COR-L47 (cell line): ENCODE results near the gene KCNK13.
"Not testable (repeated sequence)": the region's sequence is repeated elsewhere in the genome, so short reads cannot be mapped to it uniquely, and the experiment has no call there.

Experiments used
- DNase-seq: peaks from one replicate; lab custom pipeline; 2025; lab: John Stamatoyannopoulos, UW

The KCNK13 gene

DNA sequence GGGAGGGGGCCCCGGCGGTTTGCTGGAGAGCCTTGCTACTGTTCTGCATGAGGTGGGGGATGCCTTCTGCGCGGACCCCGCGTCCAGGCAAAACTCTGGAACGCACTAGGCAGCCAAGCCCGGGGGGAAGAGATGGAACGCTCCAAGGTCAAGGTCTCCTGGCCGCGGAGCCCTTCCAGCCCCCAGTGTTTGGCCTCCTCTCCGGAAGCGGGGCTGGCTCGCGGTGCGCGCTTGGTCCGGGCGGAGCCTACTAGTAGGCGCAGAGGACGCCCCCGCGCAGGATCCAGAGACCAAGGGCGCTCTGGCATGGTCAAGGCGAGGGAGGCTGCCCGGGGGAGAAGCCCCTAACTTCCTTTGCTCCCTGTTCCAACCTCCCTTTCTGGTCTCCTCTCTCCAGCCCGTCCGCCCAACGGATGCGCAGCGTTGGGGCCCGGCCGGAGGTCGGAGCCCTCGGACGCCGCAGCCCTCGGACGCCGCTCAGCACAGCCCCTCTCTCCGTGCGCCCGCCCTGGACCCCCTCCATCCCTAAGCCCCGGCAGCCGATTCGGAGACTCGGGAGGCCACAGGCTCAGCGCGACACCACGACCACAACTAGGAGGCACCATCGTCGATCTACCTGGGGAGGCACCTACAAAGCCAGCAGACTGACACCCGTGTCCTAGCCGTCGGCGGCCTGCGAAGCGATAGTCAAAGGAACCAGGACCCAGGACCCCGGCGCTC is 669 bp upstream of the KCNK13 start:
- DNase-seq = peak; percentile 17

DNA sequence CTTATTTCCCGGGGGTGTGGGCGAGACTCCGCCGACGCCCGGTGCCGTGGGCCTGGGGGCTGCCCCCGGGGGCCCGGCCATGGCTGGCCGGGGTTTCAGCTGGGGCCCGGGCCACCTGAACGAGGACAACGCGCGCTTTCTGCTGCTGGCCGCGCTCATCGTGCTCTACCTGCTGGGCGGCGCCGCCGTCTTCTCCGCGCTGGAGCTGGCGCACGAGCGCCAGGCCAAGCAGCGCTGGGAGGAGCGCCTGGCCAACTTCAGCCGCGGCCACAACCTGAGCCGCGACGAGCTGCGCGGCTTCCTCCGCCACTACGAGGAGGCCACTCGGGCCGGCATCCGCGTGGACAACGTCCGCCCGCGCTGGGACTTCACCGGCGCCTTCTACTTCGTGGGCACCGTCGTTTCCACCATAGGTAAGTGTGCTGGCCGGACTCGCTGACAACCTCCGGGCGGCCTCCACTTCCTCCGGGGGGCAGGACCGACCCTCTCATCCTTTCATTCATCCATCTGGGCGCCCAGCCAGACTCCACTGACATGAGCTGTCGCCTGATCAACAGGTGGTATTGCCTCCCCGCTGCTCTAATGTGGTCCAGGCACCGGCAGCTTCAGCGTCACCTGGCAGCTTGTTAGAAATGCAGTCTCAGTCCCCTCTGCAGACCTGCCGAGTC is 467 bp downstream of the KCNK13 start:
- DNase-seq = peak; percentile 88

DNA sequence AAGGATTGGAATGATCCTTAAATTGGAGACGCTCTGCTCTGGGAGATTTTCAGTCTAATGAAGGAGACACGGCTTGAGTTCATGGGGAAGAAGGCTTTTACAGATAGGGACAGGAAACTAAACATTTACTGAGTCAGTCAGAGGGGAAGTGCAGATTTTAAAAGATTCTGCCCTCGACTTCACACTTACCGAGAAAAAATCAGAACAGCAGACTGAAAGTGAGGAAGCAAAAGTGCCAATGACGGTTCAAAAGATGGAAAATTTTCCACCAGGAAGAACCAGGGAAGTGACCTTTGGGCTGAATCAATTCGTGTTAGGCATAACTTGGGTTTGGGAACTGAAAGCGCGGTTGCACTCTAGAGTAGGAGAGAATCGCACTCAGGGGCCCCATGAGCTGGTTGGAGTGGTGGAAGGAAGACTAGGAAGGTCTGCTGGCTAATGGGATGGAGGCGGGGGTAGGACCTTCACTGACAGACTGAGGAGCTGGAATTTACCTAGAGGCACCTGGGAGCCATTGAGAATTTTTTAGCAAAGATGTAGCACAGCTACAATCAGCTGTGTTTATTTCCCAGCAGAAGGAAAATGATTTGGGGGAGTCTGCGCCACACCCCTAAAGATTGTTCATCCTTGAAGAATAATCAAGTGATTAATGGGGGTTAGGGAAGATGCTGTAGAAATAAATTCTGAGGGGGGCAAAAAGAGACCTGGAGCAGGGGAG is 1.2 kb downstream of the KCNK13 start:
- no peak for DNase-seq

DNA sequence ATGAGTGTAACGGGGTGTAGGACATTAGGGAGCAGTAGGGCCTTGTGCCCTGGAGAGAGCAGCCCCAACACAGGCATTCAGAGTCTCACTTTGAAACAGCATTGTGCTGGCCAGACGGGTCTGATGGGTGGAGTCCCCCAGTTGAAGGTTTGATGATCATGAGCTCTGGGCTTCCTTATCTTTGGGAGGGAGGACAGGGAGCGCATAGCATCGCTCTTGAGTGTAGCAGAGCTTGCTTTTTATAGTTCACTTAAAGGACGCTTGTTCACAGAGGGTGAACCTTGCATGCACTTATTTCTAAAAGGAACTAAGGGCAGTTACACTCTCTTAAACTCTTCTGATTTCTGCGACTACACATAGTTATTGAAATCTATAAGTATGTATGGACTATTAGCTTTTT is 10.6 kb downstream of the KCNK13 start:
- no peak for DNase-seq

DNA sequence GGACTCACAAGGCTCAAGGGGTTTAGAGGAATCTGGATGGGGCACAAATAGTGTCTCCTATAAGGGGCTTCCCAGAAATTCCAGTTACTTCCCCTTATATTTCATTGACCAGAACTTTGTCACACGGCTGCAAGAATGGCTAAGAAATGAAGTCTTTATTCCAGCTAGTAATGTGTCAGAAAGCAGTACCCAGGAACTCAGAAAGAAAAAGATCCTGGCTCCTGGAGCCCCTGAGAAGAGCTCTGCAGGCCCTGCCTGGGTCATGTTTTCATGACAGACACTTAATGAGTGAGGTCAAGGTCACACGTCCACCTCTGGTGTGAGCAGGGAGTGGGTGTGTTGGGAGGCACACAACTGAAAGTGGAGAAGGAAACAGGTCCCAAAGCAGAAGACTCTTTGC is 17.8 kb downstream of the KCNK13 start:
- DNase-seq = no peak

DNA sequence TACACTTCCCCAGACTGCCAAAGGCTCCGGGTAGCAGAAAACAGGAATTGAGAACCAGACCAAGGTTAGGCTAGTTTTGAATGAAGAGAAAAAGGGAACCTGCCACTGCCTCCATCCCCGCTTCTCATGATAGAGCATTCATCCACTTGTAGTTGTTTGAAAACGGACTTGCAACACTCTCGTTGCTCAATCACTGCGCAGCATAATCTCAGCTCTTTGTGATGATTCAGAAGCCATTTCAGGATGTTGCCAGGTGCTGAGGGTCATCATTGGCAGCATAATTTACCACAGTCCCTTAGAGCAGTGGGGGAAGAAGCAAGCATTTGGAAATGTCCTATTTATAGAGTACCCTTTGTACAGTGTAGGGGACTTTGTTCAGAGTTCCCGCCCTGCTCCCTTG is 25.6 kb downstream of the KCNK13 start:
- DNase-seq = no peak

DNA sequence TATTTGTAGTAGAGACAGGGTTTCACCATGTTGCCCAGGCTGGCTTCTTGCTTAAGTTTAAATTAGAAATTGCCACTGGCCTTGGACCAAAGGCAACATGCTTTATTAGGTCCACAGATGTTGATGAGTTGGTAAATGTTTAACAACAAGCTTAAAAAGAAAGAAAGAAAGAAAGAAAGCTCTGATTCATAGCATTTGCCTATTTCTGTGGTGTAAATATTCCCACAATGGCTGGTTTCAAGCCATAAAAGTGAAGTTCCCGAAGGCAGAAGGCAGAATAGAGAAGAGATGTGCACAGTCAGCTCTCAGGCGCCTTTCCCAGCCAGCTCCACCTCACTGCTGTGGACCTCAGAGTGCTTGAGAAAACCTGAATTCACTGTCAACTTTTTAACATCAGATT is 26.4 kb downstream of the KCNK13 start:
- no peak for DNase-seq

DNA sequence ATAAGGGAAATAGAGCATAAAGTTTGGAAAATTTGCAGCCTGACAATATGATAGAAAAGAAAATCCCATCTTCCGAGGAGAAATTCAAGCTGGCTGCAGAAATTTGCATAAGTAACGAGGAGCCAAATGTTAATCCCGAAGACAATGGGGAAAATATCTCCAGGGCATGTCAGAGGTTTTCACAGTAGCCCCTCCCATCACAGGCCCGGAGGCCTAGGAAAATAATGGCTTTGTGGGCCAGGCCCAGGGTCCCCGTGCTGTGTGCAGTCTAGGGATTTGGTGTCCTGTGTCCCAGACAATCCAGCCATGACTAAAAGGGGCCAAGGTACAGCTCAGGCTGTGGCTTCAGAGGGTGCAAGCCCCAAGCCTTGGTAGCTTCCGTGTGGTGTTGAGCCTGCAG is 27.7 kb downstream of the KCNK13 start:
- not testable (repeated sequence) for DNase-seq

DNA sequence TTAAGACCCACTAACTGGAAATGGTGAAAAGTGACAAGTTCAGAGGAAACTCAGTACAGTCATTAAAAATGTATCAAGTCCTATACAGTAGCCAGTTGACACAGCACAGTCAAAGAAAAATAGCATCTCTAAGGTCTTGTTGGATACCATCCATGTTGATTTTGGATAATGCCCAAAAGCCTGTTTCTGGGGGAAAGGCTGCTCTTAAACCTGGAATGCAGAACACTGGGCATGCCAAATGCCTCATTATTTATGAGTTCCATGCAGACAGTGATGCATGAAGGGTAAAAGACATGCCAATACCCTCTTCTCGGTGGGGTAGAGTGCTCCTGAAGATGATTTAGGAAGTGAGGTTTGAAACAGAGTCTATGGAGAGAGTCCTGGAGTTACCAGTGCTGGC is 29.6 kb downstream of the KCNK13 start:
- DNase-seq = peak; percentile 54

DNA sequence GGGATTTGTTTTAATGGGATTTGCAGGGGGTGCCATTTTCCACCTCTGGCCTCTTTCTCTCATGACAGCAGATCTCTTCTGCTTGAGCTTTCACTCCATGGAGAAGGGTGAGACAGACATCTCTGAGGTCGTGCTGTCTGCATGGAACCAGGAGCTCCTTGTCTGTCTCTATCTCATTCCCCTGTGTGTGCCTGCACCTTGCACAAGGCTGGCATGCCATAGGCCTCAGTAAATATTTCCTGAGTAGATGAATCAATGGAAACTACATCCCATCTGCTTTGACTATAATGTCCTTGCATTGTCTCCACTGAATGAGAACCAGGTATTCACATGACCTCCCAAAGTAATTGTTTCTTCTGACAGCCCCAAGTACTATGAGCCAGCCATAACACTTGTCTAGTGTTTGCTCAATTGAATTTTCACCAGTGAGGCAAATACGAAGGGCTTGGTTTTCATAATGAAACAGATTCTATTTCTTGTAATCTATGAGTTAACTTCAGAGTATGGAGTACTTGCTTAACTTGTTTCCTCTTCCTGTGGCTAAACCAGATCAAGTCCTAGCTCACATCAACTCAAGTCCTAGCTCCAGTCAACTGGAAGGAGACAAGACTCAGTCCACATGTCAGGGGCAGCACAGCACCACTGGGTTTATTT is 32.3 kb downstream of the KCNK13 start:
- DNase-seq = no peak

DNA sequence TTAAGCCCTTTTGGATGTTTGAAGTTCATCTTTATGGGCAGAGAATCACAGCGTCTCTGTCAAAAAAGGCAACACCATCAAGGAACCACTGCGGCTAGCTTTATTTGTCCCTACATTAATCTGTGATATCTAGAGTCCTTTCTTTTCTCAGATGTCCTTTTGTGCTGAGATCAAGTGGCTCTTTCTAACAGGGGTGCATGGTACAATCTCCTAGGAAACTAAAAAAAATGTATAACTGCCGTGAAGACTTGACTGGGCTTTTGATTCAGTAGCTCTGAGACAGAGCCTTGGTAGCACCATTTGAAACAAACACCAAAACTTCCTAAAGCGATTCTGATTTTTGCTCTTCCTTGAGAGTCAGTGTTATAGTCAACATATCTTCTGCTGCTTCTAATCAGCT is 33.3 kb downstream of the KCNK13 start:
- DNase-seq = no peak

DNA sequence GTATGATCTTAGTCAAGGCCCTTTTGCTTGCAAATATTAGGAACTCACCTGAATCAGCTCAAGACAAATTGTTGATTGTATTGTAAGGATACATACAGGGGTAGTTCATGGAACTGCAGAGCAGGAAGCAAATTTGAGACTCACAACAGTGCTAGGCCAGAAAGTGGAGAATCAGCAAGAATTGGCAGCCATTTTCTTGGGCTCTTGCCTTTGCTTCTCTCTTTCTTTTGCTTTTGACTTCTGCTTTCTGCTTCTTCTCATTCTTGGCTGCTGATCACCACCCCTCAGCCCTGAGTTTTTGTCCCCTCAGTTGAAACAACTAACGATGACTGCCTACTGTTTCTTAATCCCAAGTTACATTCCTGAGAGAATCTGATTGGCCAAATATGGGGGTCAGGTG is 34.8 kb downstream of the KCNK13 start:
- DNase-seq = no peak

DNA sequence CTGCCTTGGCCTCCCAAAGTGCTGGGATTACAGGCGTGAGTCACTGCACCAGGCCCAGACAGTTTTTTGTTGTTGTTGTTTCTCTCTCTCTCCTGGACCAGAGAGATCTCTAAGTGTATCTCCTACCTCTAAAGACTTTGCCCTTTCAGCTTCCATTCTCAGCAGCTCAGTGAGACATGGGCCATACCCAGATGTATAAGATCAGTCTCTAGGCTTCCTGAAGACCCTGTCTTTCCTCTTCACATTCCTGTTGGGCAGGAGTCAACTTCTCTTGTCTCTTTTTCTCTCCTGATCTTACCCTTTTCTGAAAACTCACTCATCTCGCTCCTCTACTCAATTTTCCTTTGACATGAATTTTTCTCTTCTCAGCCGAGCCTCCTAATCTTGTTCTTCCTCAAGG is 42.0 kb downstream of the KCNK13 start:
- DNase-seq = no peak

DNA sequence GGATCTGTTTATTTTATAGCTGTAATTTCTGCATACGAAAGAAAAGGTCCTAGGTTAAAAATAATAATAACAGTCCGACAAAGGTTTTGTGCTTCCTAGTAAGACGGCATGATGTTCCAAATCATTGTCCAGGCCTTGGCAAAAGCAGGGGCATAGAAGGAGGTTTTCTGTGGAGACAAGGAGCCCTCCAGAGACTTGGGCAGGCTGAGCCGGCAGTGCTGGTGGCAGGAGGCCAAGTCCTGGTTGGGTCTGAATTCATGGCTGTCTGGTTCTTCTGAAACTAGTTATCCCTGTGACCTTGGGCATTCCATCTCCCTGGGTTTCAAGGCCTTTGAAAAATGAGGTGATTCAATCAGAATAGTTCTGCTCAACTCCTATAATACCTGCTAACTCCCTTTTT is 44.0 kb downstream of the KCNK13 start:
- no peak for DNase-seq

DNA sequence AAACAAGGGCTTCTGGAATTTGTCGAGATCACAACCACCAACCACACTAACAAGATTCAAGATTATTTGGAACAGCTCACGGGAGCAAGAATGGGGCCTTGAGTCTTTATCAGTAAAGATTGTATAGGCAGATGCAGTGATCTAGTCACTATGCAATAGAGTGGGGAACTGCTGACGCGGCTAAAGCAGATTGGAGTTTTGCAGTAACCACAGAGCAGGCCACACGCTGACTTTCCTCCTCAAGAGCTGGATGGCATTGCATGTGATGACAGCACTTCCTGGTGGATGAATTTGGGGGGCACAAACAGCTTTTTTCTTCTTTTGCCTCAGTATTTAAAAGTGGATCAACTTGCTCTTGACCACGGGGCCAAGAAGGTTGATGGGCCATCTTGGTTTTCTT is 46.0 kb downstream of the KCNK13 start:
- no peak for DNase-seq

DNA sequence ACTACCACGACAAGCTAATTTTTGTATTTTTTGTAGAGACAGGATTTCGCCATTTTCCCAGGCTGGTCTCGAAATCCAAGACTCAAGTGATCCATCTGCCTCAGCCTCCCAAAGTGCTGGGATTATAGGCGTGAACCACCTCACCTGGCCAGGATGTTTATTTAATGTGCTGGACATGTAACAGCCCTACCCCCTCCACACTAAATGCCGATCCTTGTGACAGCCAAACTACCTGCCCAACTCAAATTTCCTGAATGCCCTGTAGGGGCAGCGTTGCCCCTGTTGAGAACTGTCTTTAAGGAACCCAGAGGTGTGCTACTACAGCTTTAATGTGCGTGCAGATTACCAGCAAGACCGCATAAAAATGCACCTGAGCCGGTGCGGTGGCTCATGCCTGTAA is 48.1 kb downstream of the KCNK13 start:
- peak; percentile 19 for DNase-seq

DNA sequence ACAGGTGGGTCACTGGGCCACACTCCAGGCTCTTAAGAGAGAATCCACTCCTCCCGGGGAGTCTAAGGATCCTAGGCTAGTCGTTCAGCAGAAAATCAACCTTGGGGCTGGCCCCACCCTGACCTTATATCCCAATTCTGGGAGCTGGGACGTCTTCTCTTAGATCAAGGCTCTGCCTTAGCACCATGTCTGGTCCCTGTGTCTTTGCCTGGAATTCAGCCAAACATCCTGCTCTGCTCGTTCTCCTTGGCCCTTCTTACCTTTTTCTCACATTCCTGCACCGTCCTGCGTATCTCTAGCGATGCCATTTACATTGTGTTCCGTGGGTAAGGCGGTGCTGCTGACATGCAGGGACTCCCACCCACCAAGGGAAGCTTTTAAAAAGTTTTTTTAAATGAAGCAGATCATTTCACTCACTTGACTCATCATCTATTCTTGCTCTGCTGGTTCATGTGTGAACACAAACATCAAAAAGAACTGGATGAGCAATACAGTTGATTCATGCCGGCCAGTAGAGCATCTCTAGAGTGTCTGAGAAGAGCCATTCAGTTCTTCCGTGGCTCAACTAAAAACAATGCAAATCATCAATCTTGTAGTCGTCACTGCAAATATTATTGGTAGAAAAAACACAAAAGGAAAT is 50.2 kb downstream of the KCNK13 start:
- DNase-seq = no peak

DNA sequence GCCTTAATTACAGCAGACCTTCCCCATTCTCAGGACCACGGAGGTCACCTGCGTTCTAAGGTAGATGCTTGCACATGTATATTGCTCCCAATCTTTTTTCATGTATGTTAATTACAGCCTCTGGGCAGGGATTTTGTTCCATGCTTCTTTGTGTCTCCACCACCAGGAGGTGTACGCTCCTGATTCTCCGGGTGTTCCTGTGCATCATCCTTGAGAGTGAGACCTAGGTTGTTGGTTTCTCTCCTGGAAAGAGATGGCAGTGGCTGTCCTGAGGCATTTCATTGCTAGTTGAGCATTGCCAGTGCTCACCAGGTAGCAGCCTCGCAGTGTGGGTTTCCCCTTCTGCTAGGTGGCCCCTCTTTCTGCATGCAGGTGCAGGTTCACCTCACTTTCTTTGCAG is 52.8 kb downstream of the KCNK13 start:
- DNase-seq = no peak

DNA sequence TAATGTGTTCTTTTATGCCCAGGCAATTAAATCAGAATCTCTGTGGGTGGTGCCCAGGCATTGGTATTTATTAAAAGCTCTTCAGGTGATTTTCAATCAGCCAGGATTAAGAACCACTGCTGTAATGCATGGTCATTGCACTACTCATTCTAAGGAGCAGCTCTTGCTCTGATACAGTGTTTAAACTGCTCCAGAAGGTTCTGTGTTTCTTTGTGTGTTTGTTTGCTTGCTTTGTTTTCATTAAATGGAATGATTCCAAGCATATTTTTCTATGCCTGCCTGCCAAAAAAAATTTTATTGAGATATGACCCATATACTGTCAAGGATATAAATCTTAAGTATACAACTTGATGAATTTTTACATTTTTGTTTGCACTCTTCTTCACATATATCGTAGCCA is 54.0 kb downstream of the KCNK13 start:
- peak; percentile 20 for DNase-seq

DNA sequence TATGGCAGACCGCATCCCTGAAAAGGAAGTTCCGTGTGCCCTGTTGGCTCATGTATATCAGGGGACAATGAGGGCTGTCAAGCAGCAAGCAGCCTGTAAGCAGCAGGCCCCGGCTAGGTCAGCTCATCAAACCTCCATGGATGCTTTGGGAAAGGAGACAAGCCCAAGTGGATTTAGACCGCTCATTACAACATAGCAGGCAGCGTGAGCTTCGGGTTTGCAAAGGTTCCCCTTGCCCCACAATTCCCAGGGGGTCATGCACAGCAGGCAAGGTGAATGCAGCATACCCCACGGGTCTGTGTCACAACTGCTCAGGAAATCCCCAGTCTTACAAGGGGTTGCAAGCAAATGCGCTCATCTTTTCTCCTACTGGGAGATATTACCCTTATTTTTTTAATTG is 54.6 kb downstream of the KCNK13 start:
- DNase-seq = no peak

DNA sequence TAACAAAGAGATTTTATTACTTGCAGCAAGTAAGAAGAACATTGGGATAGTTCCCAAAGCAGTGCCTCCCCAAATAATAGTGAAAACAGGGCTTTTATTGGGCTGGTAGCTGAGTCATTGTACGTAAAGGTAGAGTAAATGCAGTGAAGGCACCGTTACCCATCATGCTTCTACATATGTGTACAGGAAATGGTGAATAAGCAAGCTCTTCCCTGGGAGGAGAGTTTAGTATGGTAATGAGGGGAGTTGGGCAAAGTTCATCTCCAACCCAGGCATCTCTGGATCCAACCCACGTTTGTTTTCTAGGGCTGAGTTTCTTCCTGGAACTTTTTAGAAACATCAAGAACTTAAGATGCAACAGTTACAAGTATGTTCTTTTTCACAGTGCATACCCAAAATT is 56.2 kb downstream of the KCNK13 start:
- no peak for DNase-seq

DNA sequence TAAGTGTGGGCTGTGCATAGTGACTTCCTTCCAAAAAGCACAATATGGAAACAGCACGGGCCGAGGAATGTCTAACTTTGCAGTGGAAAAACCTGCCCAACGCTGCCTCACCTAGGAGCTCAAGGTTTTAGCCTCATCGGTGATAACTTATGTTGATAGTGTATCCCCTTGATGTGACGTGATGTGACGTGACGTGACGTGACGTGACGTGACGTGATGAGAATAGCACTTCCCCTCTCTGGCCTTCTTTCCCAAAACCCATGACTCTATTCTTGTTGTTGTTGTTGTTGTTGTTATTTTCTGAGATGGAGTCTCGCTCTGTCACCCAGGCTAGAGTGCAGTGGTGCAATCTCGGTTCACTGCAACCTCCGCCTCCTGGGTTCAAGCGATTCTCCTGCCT is 64.5 kb downstream of the KCNK13 start:
- no peak for DNase-seq
